D721Med (cell line): ENCODE results near the gene FOXA1.

Experiments
- DNase-seq: peaks from one replicate; pipeline ENCODE4 v3.0.0; 2011; ENCODE audit warnings: low spot score; ENCODE audit not compliant: insufficient read length
- FAIRE-seq: peaks from 2 replicates; lab custom pipeline; 2011; peaks lifted over from hg19 to GRCh38; lab: Jason Lieb, UNC
- CTCF ChIP-seq: IDR thresholded peaks from 2 replicates; pipeline ENCODE4 v1.5.1; 2012; ENCODE audit warnings: mild to moderate bottlenecking, control low read depth; ENCODE audit not compliant: insufficient read depth; ENCODE audit errors: missing control alignments

Gene FOXA1

GRCh38 chr14:37617864-37618365, 22.9 kb upstream of the FOXA1 start:
- no peak for TF ChIP-seq CTCF
- DNase-seq (no peak), FAIRE-seq (no peak)

- FAIRE-seq: no peak
- no peak for DNase-seq
- no peak for TF ChIP-seq CTCF
Measured at GRCh38 chr14:37616853-37617252, 21.8 kb upstream of the FOXA1 start.

GRCh38 chr14:37615582-37616289, 20.7 kb upstream of the FOXA1 start:
- DNase-seq (no peak), FAIRE-seq (no peak)
- no peak for TF ChIP-seq CTCF

GRCh38 chr14:37610945-37611523, 16.0 kb upstream of the FOXA1 start:
- TF ChIP-seq CTCF: no peak
- FAIRE-seq (no peak), DNase-seq (no peak)

GRCh38 chr14:37608649-37609048, 13.6 kb upstream of the FOXA1 start:
- DNase-seq (no peak), FAIRE-seq (no peak)
- no peak for TF ChIP-seq CTCF

GRCh38 chr14:37606678-37607077, 11.6 kb upstream of the FOXA1 start:
- FAIRE-seq: no peak
- no peak for DNase-seq
- TF ChIP-seq CTCF: no peak

- no peak for FAIRE-seq
- no peak for DNase-seq
- TF ChIP-seq CTCF: no peak
Measured at GRCh38 chr14:37603688-37604251, 8.7 kb upstream of the FOXA1 start.
